Caco-2 (cell line): Measurements from ENCODE around the gene DIS3L2. TPM values are rescaled to one million over a fixed set of nuclear protein-coding genes. Genes with fewer than 3 reads are reported as not detected.
"Not testable (repeated sequence)": the region's sequence is repeated elsewhere in the genome, so short reads cannot be mapped to it uniquely, and the experiment has no call there.

Experiments used
- BruUV-seq: library from RNA; stranded (reverse); fragments of 400-500 nt; replicated peaks from 2 replicates; lab custom pipeline; 2021; lab: Mats Ljungman, UMichigan
- CTCF ChIA-PET: fragments of 300-600 bp; sonication (Branson Sonifier 250); formaldehyde crosslinking; loops from one replicate; lab custom pipeline; 2022; ENCODE audit warnings: antibody characterized with exemption; lab: Charles Lee
- POLR2A ChIA-PET: fragments of 300-600 bp; sonication (Branson Sonifier 250); formaldehyde crosslinking; loops from one replicate; lab custom pipeline; 2022; ENCODE audit warnings: antibody characterized with exemption; lab: Charles Lee
- DNase-seq, 2 experiments: peaks; one replicate each; pipeline versions ENCODE4 v3.0.0 to v3.0.0-alpha.2; 2020 to 2022
- H3K27me3 ChIP-seq: replicated peaks from 2 replicates; pipeline ENCODE4 v1.6.0; 2011; ENCODE audit warnings: low read length; ENCODE audit not compliant: control insufficient read depth, insufficient read depth
- H3K36me3 ChIP-seq: 2 replicates; pipeline ENCODE4 v1.5.1; 2011; ENCODE audit warnings: low read length; ENCODE audit not compliant: control insufficient read depth, insufficient read depth
- H3K4me1 ChIP-seq: fragments of 250-450 bp; sonication (Bioruptor Pico); 2 replicates; pipeline ENCODE4 v1.5.1; 2020; ENCODE audit warnings: mild to moderate bottlenecking
- H3K4me3 ChIP-seq: 2 replicates; pipeline ENCODE4 v1.5.1; 2011; ENCODE audit warnings: low read depth, mild to moderate bottlenecking, control low read depth, low read length
- H3K9me3 ChIP-seq: fragments of 250-450 bp; sonication (Bioruptor Pico); 2 replicates; pipeline ENCODE4 v1.5.1; 2020; ENCODE audit warnings: mild to moderate bottlenecking, moderate library complexity
- H3K27ac Mint-ChIP-seq: one replicate; pipeline ENCODE4 v1.8.0; 2022; ENCODE audit warnings: mixed read lengths; ENCODE audit not compliant: unreplicated experiment
- H3K27me3 Mint-ChIP-seq: one replicate; pipeline ENCODE4 v1.8.0; 2022; ENCODE audit warnings: mixed read lengths; ENCODE audit not compliant: insufficient read depth, unreplicated experiment
- H3K36me3 Mint-ChIP-seq: one replicate; pipeline ENCODE4 v1.8.0; 2022; ENCODE audit warnings: mild to moderate bottlenecking, mixed read lengths; ENCODE audit not compliant: insufficient read depth, unreplicated experiment
- H3K4me1 Mint-ChIP-seq: one replicate; pipeline ENCODE4 v1.8.0; 2022; ENCODE audit warnings: low read depth, mixed read lengths; ENCODE audit not compliant: unreplicated experiment
- H3K4me3 Mint-ChIP-seq: one replicate; pipeline ENCODE4 v1.8.0; 2022; ENCODE audit warnings: mild to moderate bottlenecking, moderate library complexity, mixed read lengths; ENCODE audit not compliant: unreplicated experiment
- H3K9me3 Mint-ChIP-seq: one replicate; pipeline ENCODE4 v1.8.0; 2022; ENCODE audit warnings: mixed read lengths; ENCODE audit not compliant: unreplicated experiment
- CTCF ChIP-seq, 2 experiments: fragments of 200-600 bp in 1 of 2; IDR thresholded peaks; 1 replicate in 1 of 2; 2 replicates in 1 of 2; pipeline versions ENCODE4 v1.5.1 to v1.8.0; 2011 to 2022; ENCODE audit warnings: antibody characterized with exemption in 1 of 2, control low read depth in 1 of 2, inconsistent platforms in 1 of 2, low read depth in 1 of 2, low read length in 1 of 2, mild to moderate bottlenecking in 1 of 2, moderate library complexity in 1 of 2; ENCODE audit not compliant: insufficient read depth in 1 of 2, severe bottlenecking in 1 of 2, unreplicated experiment in 1 of 2
- intact Hi-C: fragments of 100-400 bp; cut with micrococcal nuclease; formaldehyde crosslinking; loops from one replicate; pipeline ENCODE4 v1.10.0; 2022; ENCODE audit not compliant: unreplicated experiment
- total RNA-seq: library from RNA; stranded (reverse); gene quantifications from 2 replicates; pipeline ENCODE4 v1.2.3, GENCODE V29; 2022

DIS3L2 gene
- total RNA-seq, 1 experiment from 2014 or later: 15.5 TPM

GRCh38 chr2:232336981-232337720, 375.6 kb downstream of the DIS3L2 start:
- Mint-ChIP-seq H3K9me3 (no peaks in the 10 kb centered on the region), H3K27me3 (no peaks in the 10 kb centered on the region), H3K4me3 (no peak overlapping the region), H3K4me1 (no peaks in the 10 kb centered on the region), H3K36me3 (no peaks in the 10 kb centered on the region), H3K27ac (no peak overlapping the region)
- Histone ChIP-seq H3K9me3 (no peaks in the 10 kb centered on the region), H3K36me3 (no peaks in the 10 kb centered on the region), H3K27me3 (no peaks in the 10 kb centered on the region), H3K4me3 (no peak overlapping the region), H3K4me1 (no peaks in the 10 kb centered on the region)
- DNase-seq: peak in 1 of 2 experiments; percentile 2
- ChIA-PET POLR2A (no interaction called here), CTCF (no interaction called here)
- no peak for TF ChIP-seq CTCF (IDR thresholded peaks at IDR 0.05; ENCODE audit: insufficient read depth in 1 of 2, low read depth in 1 of 2, low read length in 1 of 2, severe bottlenecking in 1 of 2, unreplicated experiment in 1 of 2)
- intact Hi-C loops: no loop called here
- no TSS peak for BruUV-seq

- H3K27me3 Mint-ChIP-seq, H3K36me3 Mint-ChIP-seq, intact Hi-C loops, H3K4me3 Mint-ChIP-seq, H3K27ac Mint-ChIP-seq, BruUV-seq, H3K9me3 Mint-ChIP-seq, H3K4me1 ChIP-seq, POLR2A ChIA-PET, H3K9me3 ChIP-seq, H3K4me1 Mint-ChIP-seq, H3K4me3 ChIP-seq, H3K27me3 ChIP-seq, CTCF ChIA-PET, H3K36me3 ChIP-seq: not testable (repeated sequence)
- DNase-seq: peak in 1 of 2 experiments; percentile 15
Measured at GRCh38 chr2:232338094-232338758, 376.7 kb downstream of the DIS3L2 start.

- no peak overlapping the region for H3K27ac Mint-ChIP-seq
- Histone ChIP-seq H3K4me1 (no peaks in the 10 kb centered on the region), H3K36me3 (no peaks in the 10 kb centered on the region), H3K9me3 (no peaks in the 10 kb centered on the region), H3K27me3 (no peaks in the 10 kb centered on the region), H3K4me3 (no peak overlapping the region)
- no peaks in the 10 kb centered on the region for H3K4me1 Mint-ChIP-seq
- CTCF ChIA-PET: no interaction called here
- H3K4me3 Mint-ChIP-seq: no peak overlapping the region
- no peaks in the 10 kb centered on the region for H3K27me3 Mint-ChIP-seq
- H3K9me3 Mint-ChIP-seq: no peaks in the 10 kb centered on the region
- BruUV-seq: no TSS peak
- DNase-seq: no peak
- intact Hi-C loops: no loop called here
- POLR2A ChIA-PET: no interaction called here
- no peaks in the 10 kb centered on the region for H3K36me3 Mint-ChIP-seq
- TF ChIP-seq CTCF (IDR thresholded peaks at IDR 0.05; ENCODE audit: insufficient read depth in 1 of 2, low read depth in 1 of 2, low read length in 1 of 2, severe bottlenecking in 1 of 2, unreplicated experiment in 1 of 2): no peak
Measured at GRCh38 chr2:232338759-232339106, 377.2 kb downstream of the DIS3L2 start.
